Neural cell (in vitro differentiated cells): Measurements from ENCODE around the gene MLLT3.

Source experiments
- EP300 ChIP-seq: fragments of 450-650 bp; conservative IDR thresholded peaks from 2 replicates; pipeline ENCODE4 v1.6.1; 2014; ENCODE audit warnings: antibody characterized with exemption, mild to moderate bottlenecking, moderate library complexity; ENCODE audit not compliant: poor library complexity, severe bottlenecking
- EZH2 ChIP-seq: fragments of 200-600, 300-800 bp; shearing (Covaris generic), sonication (generic); IDR thresholded peaks from 2 replicates; pipeline ENCODE4 v1.6.1; 2014; ENCODE audit warnings: antibody characterized with exemption, low read length, borderline replicate concordance, mild to moderate bottlenecking; ENCODE audit not compliant: insufficient read depth, poor library complexity, severe bottlenecking
- RAD21 ChIP-seq: fragments of 450-650 bp; conservative IDR thresholded peaks from 2 replicates; pipeline ENCODE4 v1.6.1; 2014; ENCODE audit warnings: antibody characterized with exemption, mild to moderate bottlenecking, moderate library complexity
- TAF1 ChIP-seq: IDR thresholded peaks from 2 replicates; pipeline ENCODE4 v1.6.1; 2012; ENCODE audit warnings: low read depth
- TF ChIP-seq, protein P1 (sequence below): fragments of 450-650 bp; IDR thresholded peaks from 2 replicates; pipeline ENCODE4 v1.5.1; 2014; ENCODE audit warnings: antibody characterized with exemption, mild to moderate bottlenecking, moderate library complexity; ENCODE audit not compliant: poor library complexity, severe bottlenecking
- TF ChIP-seq, protein P2 (sequence below): IDR thresholded peaks from 2 replicates; pipeline ENCODE4 v1.6.1; 2012; ENCODE audit warnings: borderline replicate concordance

DNA sequence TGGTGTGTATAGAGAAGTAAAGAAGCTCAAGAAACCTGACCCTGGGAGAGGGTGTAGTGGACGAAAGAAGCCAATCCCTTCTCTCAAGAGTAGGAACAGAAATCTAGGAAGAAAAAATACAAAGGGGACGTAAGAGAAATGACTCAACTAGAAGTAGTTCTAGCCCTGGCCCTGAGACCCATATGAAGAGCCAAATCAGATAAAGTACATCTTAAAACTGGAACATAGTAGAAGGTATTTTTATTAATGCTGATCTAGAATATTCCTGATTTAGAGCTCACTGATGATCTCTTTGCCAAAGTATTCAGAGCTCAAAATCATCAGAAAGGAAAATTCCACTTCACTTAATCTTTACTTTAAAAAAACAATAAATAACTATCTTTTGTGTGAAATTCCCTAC, 184.8 kb downstream of the MLLT3 start:
- TF ChIP-seq, protein P1, sequence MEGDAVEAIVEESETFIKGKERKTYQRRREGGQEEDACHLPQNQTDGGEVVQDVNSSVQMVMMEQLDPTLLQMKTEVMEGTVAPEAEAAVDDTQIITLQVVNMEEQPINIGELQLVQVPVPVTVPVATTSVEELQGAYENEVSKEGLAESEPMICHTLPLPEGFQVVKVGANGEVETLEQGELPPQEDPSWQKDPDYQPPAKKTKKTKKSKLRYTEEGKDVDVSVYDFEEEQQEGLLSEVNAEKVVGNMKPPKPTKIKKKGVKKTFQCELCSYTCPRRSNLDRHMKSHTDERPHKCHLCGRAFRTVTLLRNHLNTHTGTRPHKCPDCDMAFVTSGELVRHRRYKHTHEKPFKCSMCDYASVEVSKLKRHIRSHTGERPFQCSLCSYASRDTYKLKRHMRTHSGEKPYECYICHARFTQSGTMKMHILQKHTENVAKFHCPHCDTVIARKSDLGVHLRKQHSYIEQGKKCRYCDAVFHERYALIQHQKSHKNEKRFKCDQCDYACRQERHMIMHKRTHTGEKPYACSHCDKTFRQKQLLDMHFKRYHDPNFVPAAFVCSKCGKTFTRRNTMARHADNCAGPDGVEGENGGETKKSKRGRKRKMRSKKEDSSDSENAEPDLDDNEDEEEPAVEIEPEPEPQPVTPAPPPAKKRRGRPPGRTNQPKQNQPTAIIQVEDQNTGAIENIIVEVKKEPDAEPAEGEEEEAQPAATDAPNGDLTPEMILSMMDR, result no peak
- TF ChIP-seq EP300, result no peak
- no peak for TF ChIP-seq TAF1
- no peak for TF ChIP-seq EZH2
- TF ChIP-seq, protein P2, sequence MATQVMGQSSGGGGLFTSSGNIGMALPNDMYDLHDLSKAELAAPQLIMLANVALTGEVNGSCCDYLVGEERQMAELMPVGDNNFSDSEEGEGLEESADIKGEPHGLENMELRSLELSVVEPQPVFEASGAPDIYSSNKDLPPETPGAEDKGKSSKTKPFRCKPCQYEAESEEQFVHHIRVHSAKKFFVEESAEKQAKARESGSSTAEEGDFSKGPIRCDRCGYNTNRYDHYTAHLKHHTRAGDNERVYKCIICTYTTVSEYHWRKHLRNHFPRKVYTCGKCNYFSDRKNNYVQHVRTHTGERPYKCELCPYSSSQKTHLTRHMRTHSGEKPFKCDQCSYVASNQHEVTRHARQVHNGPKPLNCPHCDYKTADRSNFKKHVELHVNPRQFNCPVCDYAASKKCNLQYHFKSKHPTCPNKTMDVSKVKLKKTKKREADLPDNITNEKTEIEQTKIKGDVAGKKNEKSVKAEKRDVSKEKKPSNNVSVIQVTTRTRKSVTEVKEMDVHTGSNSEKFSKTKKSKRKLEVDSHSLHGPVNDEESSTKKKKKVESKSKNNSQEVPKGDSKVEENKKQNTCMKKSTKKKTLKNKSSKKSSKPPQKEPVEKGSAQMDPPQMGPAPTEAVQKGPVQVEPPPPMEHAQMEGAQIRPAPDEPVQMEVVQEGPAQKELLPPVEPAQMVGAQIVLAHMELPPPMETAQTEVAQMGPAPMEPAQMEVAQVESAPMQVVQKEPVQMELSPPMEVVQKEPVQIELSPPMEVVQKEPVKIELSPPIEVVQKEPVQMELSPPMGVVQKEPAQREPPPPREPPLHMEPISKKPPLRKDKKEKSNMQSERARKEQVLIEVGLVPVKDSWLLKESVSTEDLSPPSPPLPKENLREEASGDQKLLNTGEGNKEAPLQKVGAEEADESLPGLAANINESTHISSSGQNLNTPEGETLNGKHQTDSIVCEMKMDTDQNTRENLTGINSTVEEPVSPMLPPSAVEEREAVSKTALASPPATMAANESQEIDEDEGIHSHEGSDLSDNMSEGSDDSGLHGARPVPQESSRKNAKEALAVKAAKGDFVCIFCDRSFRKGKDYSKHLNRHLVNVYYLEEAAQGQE, result no peak
- TF ChIP-seq RAD21, result no peak
